ENCODE results near the gene TEKT3.

TEKT3 gene

GRCh38 chr17:15341385-15341849 lies at the start of gene TEKT3:
TEKT3 (minus strand) TSS chr17:15341597; CDS start chr17:15331585, 10,012 bp downstream.
- no peak for DNase-seq (ENCODE audit: low read depth)

- no peak for DNase-seq (ENCODE audit: low read depth)
Observed at GRCh38 chr17:15388356-15389041, 47.1 kb upstream of the TEKT3 start.

- no peak for DNase-seq (ENCODE audit: low read depth)
Observed at GRCh38 chr17:15386083-15386482, 44.7 kb upstream of the TEKT3 start.

- no peak for DNase-seq (ENCODE audit: low read depth)
Observed at GRCh38 chr17:15385305-15385704, 43.9 kb upstream of the TEKT3 start.

- no peak for DNase-seq (ENCODE audit: low read depth)
Observed at GRCh38 chr17:15384142-15384787, 42.9 kb upstream of the TEKT3 start.

GRCh38 chr17:15382914-15383313 lies 41.5 kb upstream of the TEKT3 start:
- no peak for DNase-seq (ENCODE audit: low read depth)

- no peak for DNase-seq (ENCODE audit: low read depth)
Observed at GRCh38 chr17:15381707-15382106, 40.3 kb upstream of the TEKT3 start.

- DNase-seq (ENCODE audit: low read depth) = no peak
Observed at GRCh38 chr17:15380446-15380845, 39.0 kb upstream of the TEKT3 start.

- no peak for DNase-seq (ENCODE audit: low read depth)
Observed at GRCh38 chr17:15379659-15380058, 38.3 kb upstream of the TEKT3 start.

- no peak for DNase-seq (ENCODE audit: low read depth)
Observed at GRCh38 chr17:15378243-15378642, 36.8 kb upstream of the TEKT3 start.

GRCh38 chr17:15377616-15378015 lies 36.2 kb upstream of the TEKT3 start:
- no peak for DNase-seq (ENCODE audit: low read depth)

GRCh38 chr17:15377200-15377599 lies 35.8 kb upstream of the TEKT3 start:
- no peak for DNase-seq (ENCODE audit: low read depth)

GRCh38 chr17:15371376-15372130 lies 30.2 kb upstream of the TEKT3 start:
- DNase-seq (ENCODE audit: low read depth) = no peak

GRCh38 chr17:15368600-15368999 lies 27.2 kb upstream of the TEKT3 start:
- DNase-seq (ENCODE audit: low read depth) = no peak

GRCh38 chr17:15366026-15366425 lies 24.6 kb upstream of the TEKT3 start:
- no peak for DNase-seq (ENCODE audit: low read depth)

- DNase-seq (ENCODE audit: low read depth) = no peak
Observed at GRCh38 chr17:15364615-15365014, 23.2 kb upstream of the TEKT3 start.

GRCh38 chr17:15363702-15364101 lies 22.3 kb upstream of the TEKT3 start:
- DNase-seq (ENCODE audit: low read depth) = no peak

- DNase-seq (ENCODE audit: low read depth) = no peak
Observed at GRCh38 chr17:15361592-15361991, 20.2 kb upstream of the TEKT3 start.

GRCh38 chr17:15361151-15361550 lies 19.8 kb upstream of the TEKT3 start:
- DNase-seq (ENCODE audit: low read depth) = no peak

- DNase-seq (ENCODE audit: low read depth) = no peak
Observed at GRCh38 chr17:15354256-15354655, 12.9 kb upstream of the TEKT3 start.

GRCh38 chr17:15351925-15352324 lies 10.5 kb upstream of the TEKT3 start:
- no peak for DNase-seq (ENCODE audit: low read depth)

GRCh38 chr17:15351478-15351840 lies 10.1 kb upstream of the TEKT3 start:
- no peak for DNase-seq (ENCODE audit: low read depth)

Measured in stimulated activated CD8-positive, alpha-beta memory T cell treated with anti-CD3 and anti-CD28 coated beads, Interleukin-15, amount 100 ng/mL, for 1 hour (primary cell).